Measurements from ENCODE around the gene MVK. TPM values are rescaled to one million over a fixed set of nuclear protein-coding genes. Genes with fewer than 3 reads are reported as not detected.

MVK gene
- total RNA-seq, 2 donors from 2014 or later: 23.1 to 47.2 TPM

DNA sequence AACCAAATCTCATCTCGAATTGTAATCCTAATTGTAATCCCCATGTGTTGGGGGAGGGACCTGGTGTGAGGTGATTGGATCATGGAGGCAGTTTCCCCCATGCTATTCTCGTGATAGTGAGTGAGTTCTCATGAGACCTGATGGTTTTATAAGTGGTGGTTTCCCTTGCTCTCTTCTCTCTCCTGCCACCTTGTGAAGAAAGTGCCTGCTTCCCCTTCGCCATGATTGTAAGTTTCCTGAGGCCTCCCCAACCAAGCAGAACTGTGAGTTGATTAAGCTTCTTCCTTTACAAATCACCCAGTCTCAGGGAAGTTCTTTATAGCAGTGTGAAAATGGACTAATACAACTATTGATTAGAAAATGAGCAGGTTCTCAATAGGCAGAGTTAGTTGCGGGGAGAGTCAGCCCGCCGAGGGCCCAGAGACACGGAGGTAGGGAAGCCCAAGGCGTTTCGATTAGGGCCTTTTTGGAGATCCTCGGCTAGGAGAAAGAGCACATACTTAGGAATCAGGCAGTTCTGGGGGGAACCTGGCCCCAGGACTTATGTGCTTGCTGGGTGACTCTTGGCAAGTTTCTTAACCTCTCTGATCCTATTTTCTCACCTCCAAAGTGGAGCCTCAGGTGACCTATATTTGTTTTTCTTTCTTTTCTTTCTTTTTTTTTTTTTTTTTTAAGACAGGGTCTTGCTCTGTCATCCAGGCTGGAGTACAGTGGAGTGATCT lies 65.7 kb downstream of the MVK start:
- ATAC-seq: no peak
- intact Hi-C loops (cut with DNase I, micrococcal nuclease): no loop called here
- DNase-seq: no peak

DNA sequence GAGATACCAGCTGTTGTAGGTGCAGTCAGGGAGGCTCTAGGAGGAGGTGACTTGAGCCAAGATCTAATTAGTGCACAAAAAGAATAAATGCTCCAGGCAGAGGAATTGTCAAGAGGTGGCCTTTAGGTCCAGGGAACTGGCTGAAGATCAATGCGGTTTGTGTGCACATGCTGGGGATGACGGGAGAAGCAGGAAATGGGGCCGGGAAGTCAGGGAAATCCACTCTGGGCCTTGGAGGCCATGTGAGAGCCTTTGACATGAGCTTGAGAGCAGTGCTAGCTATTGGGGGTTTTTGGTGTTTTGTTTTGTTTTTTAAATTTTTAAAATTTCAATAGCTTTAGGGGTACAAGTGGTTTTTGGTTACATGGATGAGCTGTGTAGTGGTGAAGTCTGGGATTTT lies 67.4 kb downstream of the MVK start:
- no peak for ATAC-seq
- intact Hi-C loops (cut with DNase I, micrococcal nuclease): no loop called here
- no peak for DNase-seq

DNA sequence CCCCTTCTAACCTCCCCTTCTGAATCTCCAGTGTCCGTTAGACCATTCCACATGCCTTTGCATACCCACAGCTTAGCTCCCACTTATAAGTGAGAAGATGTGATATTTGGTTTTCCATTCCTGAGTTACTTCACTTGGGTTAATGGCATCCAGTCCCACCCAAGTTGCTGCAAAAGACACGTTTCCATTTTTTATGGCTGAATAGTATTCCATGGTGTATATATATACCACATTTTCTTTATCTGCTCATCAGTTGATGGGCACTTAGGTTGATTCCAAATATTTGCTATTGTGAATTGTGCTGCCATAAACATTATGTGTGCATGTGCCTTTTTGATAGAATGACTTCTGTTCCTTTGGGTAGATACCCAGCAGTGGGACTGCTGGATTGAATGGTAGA lies 67.8 kb downstream of the MVK start:
- intact Hi-C loops (cut with DNase I, micrococcal nuclease): no loop called here
- no peak for ATAC-seq
- DNase-seq: no peak

DNA sequence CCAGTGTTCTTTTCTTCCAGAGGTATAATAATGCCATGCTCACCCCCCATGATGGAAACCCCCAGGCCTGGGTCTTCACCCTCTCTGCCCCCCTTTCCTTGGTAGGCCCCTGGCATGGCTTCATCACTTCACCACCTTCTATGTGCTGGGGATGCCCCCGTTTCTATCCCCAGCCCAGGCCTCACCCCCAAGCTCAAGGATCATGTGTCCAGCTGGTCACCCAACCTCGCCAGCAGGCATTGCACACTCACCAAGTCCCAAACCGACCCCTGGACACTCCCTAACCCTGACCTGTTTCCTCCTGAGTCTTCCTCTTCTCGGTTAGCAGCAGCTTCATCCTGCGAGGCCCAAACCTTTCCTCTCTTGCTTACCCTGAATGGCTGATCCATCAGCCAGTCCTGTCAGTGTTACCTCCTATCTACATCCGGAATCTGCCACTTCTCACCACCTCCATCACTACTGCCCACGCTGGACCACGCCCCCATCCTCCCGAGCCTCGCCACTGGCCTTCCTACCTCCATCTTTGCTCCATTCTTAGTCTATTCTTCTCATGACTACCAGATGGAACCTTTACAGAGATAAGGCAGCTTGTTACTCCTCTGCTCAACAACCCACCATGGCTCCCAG lies 69.0 kb downstream of the MVK start:
- intact Hi-C loops (cut with DNase I, micrococcal nuclease): no loop called here
- no peak for ATAC-seq
- DNase-seq: no peak

DNA sequence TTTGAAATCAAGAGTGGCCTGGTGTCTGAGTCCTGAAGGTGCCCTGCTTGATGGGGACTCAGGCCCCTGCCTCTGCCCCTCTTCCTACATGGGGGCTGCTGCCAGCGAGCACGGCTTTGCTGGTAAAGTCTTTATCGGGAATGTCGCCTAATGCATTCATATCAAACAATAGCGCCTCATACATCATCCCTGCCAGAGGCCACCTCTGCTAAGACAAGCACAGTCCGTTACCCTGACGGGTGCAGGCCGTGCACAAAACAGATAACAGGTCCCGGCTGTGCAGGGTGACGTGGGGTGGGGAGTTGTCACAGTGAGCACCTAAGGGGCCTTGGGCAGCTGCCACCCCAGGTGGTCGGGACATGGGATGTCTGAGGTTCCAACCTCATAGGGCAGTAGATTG lies 71.6 kb downstream of the MVK start:
- ATAC-seq: no peak
- DNase-seq: no peak
- intact Hi-C loops (cut with DNase I, micrococcal nuclease): no loop called here

DNA sequence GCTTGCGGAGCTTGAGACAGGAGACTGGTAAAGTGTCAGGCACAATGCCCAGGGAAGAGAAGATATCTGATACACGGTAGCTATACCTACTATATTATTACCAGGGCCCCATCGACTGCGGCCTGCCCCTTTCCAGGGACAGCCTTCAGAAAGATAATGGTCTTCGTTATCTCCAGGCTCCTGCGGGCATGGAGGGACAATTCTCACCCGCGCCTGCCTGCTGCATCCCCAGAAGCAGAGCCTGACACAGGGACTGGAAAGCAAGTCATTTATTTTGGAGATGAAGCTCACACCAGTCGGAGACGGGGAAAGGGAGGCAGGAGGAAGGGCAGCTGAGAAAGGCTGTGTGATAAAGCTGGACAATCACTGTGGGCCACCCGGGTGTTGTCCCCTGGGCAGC lies 72.1 kb downstream of the MVK start:
- intact Hi-C loops (cut with DNase I, micrococcal nuclease): no loop called here
- ATAC-seq (no peak), DNase-seq (no peak)

Other genes with a start within 250 kb of the MVK start
- gene MYO1H, start 225.9 kb upstream of the MVK start, total RNA-seq: under 1 TPM; 0.20 to 0.31 TPM
- gene KCTD10, start 96.5 kb upstream of the MVK start, total RNA-seq: 10 to 100 TPM; 62.8 to 86.8 TPM
- gene UBE3B, start 96.2 kb upstream of the MVK start, total RNA-seq: 10 to 100 TPM; 47.7 to 50.7 TPM
- 10 to 100 TPM; 31.0 to 51.3 TPM for gene MMAB, start 290 bp upstream of the MVK start, total RNA-seq
- gene FAM222A, start 140.0 kb downstream of the MVK start, total RNA-seq: 1 to 10 TPM; 3.0 to 4.7 TPM

Measured in left colon (tissue), 2 donors.